CD4-positive, alpha-beta memory T cell (primary cell): ENCODE measurements around the gene PPFIA1. TPM values are rescaled to one million over a fixed set of nuclear protein-coding genes. Genes with fewer than 3 reads are reported as not detected.
A peak's percentile ranks its signal among the peaks of the same experiment; 100 is the strongest.
"Not testable (repeated sequence)": the region's sequence is repeated elsewhere in the genome, so short reads cannot be mapped to it uniquely, and the experiment has no call there.

ENCODE experiments used
- CTCF ChIA-PET: fragments of 350-600 bp; sonication (Branson Sonifier 250); formaldehyde crosslinking; loops from one replicate; lab custom pipeline; 2021; ENCODE audit warnings: inconsistent platforms; ENCODE audit not compliant: partially characterized antibody; lab: Charles Lee
- POLR2A ChIA-PET: fragments of 350-600 bp; sonication (Branson Sonifier 250); formaldehyde crosslinking; loops from one replicate; lab custom pipeline; 2021; ENCODE audit not compliant: partially characterized antibody; lab: Charles Lee
- DNase-seq, 5 donors: peaks; one replicate each; pipeline versions ENCODE4 v3.0.0 to v3.0.0-alpha.2; 2020 to 2022; ENCODE audit warnings: mixed read lengths in 1 of 5
- H3K27ac ChIP-seq: one replicate; pipeline ENCODE4 v1.7.0; 2013; ENCODE audit warnings: low read depth, low read length
- H3K27me3 ChIP-seq: 2 replicates; pipeline ENCODE4 v1.7.0; 2013; ENCODE audit warnings: mild to moderate bottlenecking, low read length, moderate library complexity; ENCODE audit not compliant: insufficient read depth
- H3K36me3 ChIP-seq: 2 replicates; pipeline ENCODE4 v1.7.0; 2013; ENCODE audit warnings: mild to moderate bottlenecking, low read length, moderate library complexity; ENCODE audit not compliant: insufficient read depth
- H3K4me1 ChIP-seq: 2 replicates; pipeline ENCODE4 v1.7.0; 2013; ENCODE audit warnings: mild to moderate bottlenecking, low read length, moderate library complexity; ENCODE audit not compliant: insufficient read depth
- H3K4me3 ChIP-seq, 2 donors: one replicate each; pipeline ENCODE4 v1.7.0; 2013; ENCODE audit warnings: low read length in 2 of 2, mild to moderate bottlenecking in 1 of 2
- H3K9me3 ChIP-seq, 2 donors: one replicate each; pipeline ENCODE4 v1.7.0; 2013; ENCODE audit warnings: low read length in 2 of 2, control low read depth in 1 of 2; ENCODE audit not compliant: control insufficient read depth in 1 of 2
- H3K27ac Mint-ChIP-seq, 7 donors: one replicate each; pipeline ENCODE4 v1.8.0; 2020 to 2021; ENCODE audit warnings: mixed read lengths in 7 of 7, mild to moderate bottlenecking in 6 of 7, inconsistent platforms in 3 of 7, moderate library complexity in 3 of 7
- H3K27me3 Mint-ChIP-seq, 2 donors: one replicate each; pipeline ENCODE4 v1.8.0; 2020 to 2021; ENCODE audit warnings: mixed read lengths in 2 of 2
- H3K36me3 Mint-ChIP-seq, 2 donors: one replicate each; pipeline ENCODE4 v1.8.0; 2020 to 2021; ENCODE audit warnings: mixed read lengths in 2 of 2, inconsistent platforms in 1 of 2, mild to moderate bottlenecking in 1 of 2
- H3K4me1 Mint-ChIP-seq, 4 donors: one replicate each; pipeline ENCODE4 v1.8.0; 2020 to 2021; ENCODE audit warnings: mixed read lengths in 4 of 4, mild to moderate bottlenecking in 1 of 4
- H3K4me3 Mint-ChIP-seq, 8 donors: one replicate each; pipeline ENCODE4 v1.8.0; 2020 to 2021; ENCODE audit warnings: mixed read lengths in 8 of 8, mild to moderate bottlenecking in 7 of 8, moderate library complexity in 6 of 8, inconsistent platforms in 3 of 8
- H3K9me3 Mint-ChIP-seq, 8 donors: one replicate each; pipeline ENCODE4 v1.8.0; 2020 to 2021; ENCODE audit warnings: mixed read lengths in 8 of 8, mild to moderate bottlenecking in 5 of 8, inconsistent platforms in 3 of 8, moderate library complexity in 1 of 8
- intact Hi-C: fragments of 100-400 bp; cut with micrococcal nuclease; formaldehyde crosslinking; loops from one replicate; pipeline ENCODE4 v1.15.1; 2023
- polyA plus RNA-seq, 2 donors: library from polyadenylated mRNA; unstranded; fragments of 300-500 nt; fragmentation: Illumina TruSeq; gene quantifications; one replicate each; pipeline ENCODE4 v1.2.3, GENCODE V29; 2021
- total RNA-seq, 2 experiments: library from RNA; stranded (reverse); gene quantifications; one replicate each; pipeline ENCODE4 v1.2.3, GENCODE V29; 2021

Gene PPFIA1
- total and polyA plus RNA-seq, 4 experiments from 2014 or later, result 4.3 to 54.8 (median 35.8) TPM

- Mint-ChIP-seq H3K4me3 (no peak overlapping the region), H3K9me3 (peaks cover 0 to 2% (median 0%) of the 10 kb centered on the region in 8 donors), H3K36me3 (no peaks in the 10 kb centered on the region), H3K27me3 (peaks cover 0 to 1% of the 10 kb centered on the region in 2 donors), H3K4me1 (no peaks in the 10 kb centered on the region), H3K27ac (no peak overlapping the region)
- intact Hi-C loops, result no loop called here
- DNase-seq, result no peak
- Histone ChIP-seq H3K4me3 (no peak overlapping the region), H3K27me3 (no peaks in the 10 kb centered on the region), H3K27ac (no peak overlapping the region), H3K4me1 (no peaks in the 10 kb centered on the region), H3K9me3 (no peaks in the 10 kb centered on the region), H3K36me3 (no peaks in the 10 kb centered on the region)
- ChIA-PET POLR2A (no interaction called here), CTCF (no interaction called here)
These were observed 17.6 kb upstream of the PPFIA1 start for GRCh38 chr11:70252844-70253243.

- Histone ChIP-seq H3K27me3 (no peaks in the 10 kb centered on the region), H3K36me3 (no peaks in the 10 kb centered on the region), H3K4me3 (no peak overlapping the region), H3K9me3 (no peaks in the 10 kb centered on the region), H3K27ac (no peak overlapping the region), H3K4me1 (no peaks in the 10 kb centered on the region)
- Mint-ChIP-seq H3K4me3 (no peak overlapping the region), H3K36me3 (no peaks in the 10 kb centered on the region), H3K27ac (no peak overlapping the region), H3K27me3 (peaks cover 0 to 1% of the 10 kb centered on the region in 2 donors), H3K9me3 (peaks cover 0 to 2% (median 0%) of the 10 kb centered on the region in 8 donors), H3K4me1 (no peaks in the 10 kb centered on the region)
- intact Hi-C loops, result no loop called here
- CTCF ChIA-PET, result interaction anchor here (1.1 kb wide), 1 partner anchor 63 kb away, joined by 3 read pairs; no protein-coding TSS in a partner anchor
- DNase-seq, result no peak
- POLR2A ChIA-PET, result no interaction called here
These were observed 14.9 kb upstream of the PPFIA1 start for GRCh38 chr11:70255477-70256116.

GRCh38 chr11:70259077-70259476 is 11.4 kb upstream of the PPFIA1 start:
- H3K4me1 ChIP-seq, H3K36me3 ChIP-seq, H3K36me3 Mint-ChIP-seq, H3K27ac Mint-ChIP-seq, POLR2A ChIA-PET, H3K4me3 Mint-ChIP-seq, H3K27me3 ChIP-seq, H3K4me1 Mint-ChIP-seq, H3K9me3 ChIP-seq, H3K4me3 ChIP-seq, H3K27me3 Mint-ChIP-seq, intact Hi-C loops, H3K27ac ChIP-seq, DNase-seq, H3K9me3 Mint-ChIP-seq: not testable (repeated sequence)
- CTCF ChIA-PET, result interaction anchor here (1.2 kb wide), 1 partner anchor 63 kb away, joined by 3 read pairs; no protein-coding TSS in a partner anchor

GRCh38 chr11:70262951-70263350 is 7.5 kb upstream of the PPFIA1 start:
- Histone ChIP-seq H3K4me1 (no peaks in the 10 kb centered on the region), H3K4me3 (no peak overlapping the region), H3K27me3 (no peaks in the 10 kb centered on the region), H3K36me3 (no peaks in the 10 kb centered on the region), H3K9me3 (no peaks in the 10 kb centered on the region), H3K27ac (no peak overlapping the region)
- ChIA-PET CTCF (no interaction called here), POLR2A (no interaction called here)
- Mint-ChIP-seq H3K9me3 (no peaks in the 10 kb centered on the region), H3K4me1 (no peaks in the 10 kb centered on the region), H3K27ac (no peak overlapping the region), H3K27me3 (peaks cover 4 to 19% of the 10 kb centered on the region in 2 donors), H3K4me3 (no peak overlapping the region), H3K36me3 (no peaks in the 10 kb centered on the region)
- no peak for DNase-seq
- intact Hi-C loops, result no loop called here

- Mint-ChIP-seq H3K9me3 (no peaks in the 10 kb centered on the region), H3K4me1 (no peaks in the 10 kb centered on the region), H3K27ac (no peak overlapping the region), H3K36me3 (no peaks in the 10 kb centered on the region), H3K4me3 (no peak overlapping the region), H3K27me3 (peaks cover 6 to 19% of the 10 kb centered on the region in 2 donors)
- Histone ChIP-seq H3K4me3 (no peak overlapping the region), H3K36me3 (no peaks in the 10 kb centered on the region), H3K4me1 (no peaks in the 10 kb centered on the region), H3K27ac (no peak overlapping the region), H3K27me3 (no peaks in the 10 kb centered on the region), H3K9me3 (no peaks in the 10 kb centered on the region)
- intact Hi-C loops, result no loop called here
- ChIA-PET CTCF (no interaction called here), POLR2A (no interaction called here)
- DNase-seq, result no peak
These were observed 7.1 kb upstream of the PPFIA1 start for GRCh38 chr11:70263363-70263762.

- Mint-ChIP-seq H3K4me1 (peaks cover 3 to 12% (median 8%) of the 10 kb centered on the region in 4 donors), H3K4me3 (no peak overlapping the region), H3K27me3 (peaks cover 6 to 21% of the 10 kb centered on the region in 2 donors), H3K9me3 (no peaks in the 10 kb centered on the region), H3K27ac (no peak overlapping the region), H3K36me3 (peaks cover 0 to 3% of the 10 kb centered on the region in 2 donors)
- ChIA-PET POLR2A (no interaction called here), CTCF (no interaction called here)
- H3K9me3 ChIP-seq, result no peaks in the 10 kb centered on the region
- H3K4me3 ChIP-seq, result no peak overlapping the region
- intact Hi-C loops, result no loop called here
- H3K36me3 ChIP-seq, result no peaks in the 10 kb centered on the region
- no peak overlapping the region for H3K27ac ChIP-seq
- no peaks in the 10 kb centered on the region for H3K27me3 ChIP-seq
- peaks cover 7% of the 10 kb centered on the region for H3K4me1 ChIP-seq
- DNase-seq, result no peak
These were observed 5.1 kb upstream of the PPFIA1 start for GRCh38 chr11:70265341-70265740.

GRCh38 chr11:70267405-70267950 is 3.0 kb upstream of the PPFIA1 start:
- no peak overlapping the region for H3K27ac ChIP-seq
- H3K4me1 ChIP-seq, result peaks cover 22% of the 10 kb centered on the region
- intact Hi-C loops, result no loop called here
- no peaks in the 10 kb centered on the region for H3K9me3 Mint-ChIP-seq
- peaks cover 0 to 10% of the 10 kb centered on the region in 2 donors for H3K36me3 Mint-ChIP-seq
- no peaks in the 10 kb centered on the region for H3K36me3 ChIP-seq
- CTCF ChIA-PET, result interaction anchor here (0.8 kb wide), 1 partner anchor 64 kb away, joined by 3 read pairs; the partner anchor contains the start of gene FADD
- peaks cover 4 to 21% of the 10 kb centered on the region in 2 donors for H3K27me3 Mint-ChIP-seq
- DNase-seq, result no peak
- peaks cover 8 to 24% (median 18%) of the 10 kb centered on the region in 4 donors for H3K4me1 Mint-ChIP-seq
- H3K4me3 ChIP-seq, result no peak overlapping the region
- H3K9me3 ChIP-seq, result no peaks in the 10 kb centered on the region
- POLR2A ChIA-PET, result no interaction called here
- peak overlapping the region in 2 of 8 donors; percentile 43 to 53 for H3K4me3 Mint-ChIP-seq
- no peaks in the 10 kb centered on the region for H3K27me3 ChIP-seq
- H3K27ac Mint-ChIP-seq, result no peak overlapping the region
